Testis (tissue), 3 donors: ENCODE measurements around the gene PML. TPM values are rescaled to one million over a fixed set of nuclear protein-coding genes. Genes with fewer than 3 reads are reported as not detected.
A peak's percentile ranks its signal among the peaks of the same experiment; 100 is the strongest.

ENCODE experiments used
- DNase-seq: peaks from one replicate; pipeline ENCODE4 v3.0.0-alpha.2; 2019
- H3K27ac ChIP-seq, 2 donors: fragments of 200-600 bp; sonication (generic); one replicate each; pipeline ENCODE4 v1.5.1; 2019
- H3K27me3 ChIP-seq: fragments of 200-600 bp; sonication (generic); one replicate; pipeline ENCODE4 v1.5.1; 2019
- H3K36me3 ChIP-seq: fragments of 200-600 bp; sonication (generic); one replicate; pipeline ENCODE4 v1.5.1; 2017; ENCODE audit warnings: low read depth; ENCODE audit errors: missing control alignments
- H3K4me1 ChIP-seq: fragments of 200-600 bp; sonication (generic); one replicate; pipeline ENCODE4 v1.5.1; 2019
- H3K4me3 ChIP-seq, 2 donors: fragments of 200-600 bp; sonication (generic); one replicate each; pipeline ENCODE4 v1.5.1; 2017 to 2019
- H3K9me3 ChIP-seq: fragments of 200-600 bp; sonication (generic); one replicate; pipeline ENCODE4 v1.5.1; 2017
- CTCF ChIP-seq, 3 experiments: fragments of 450-650 bp in 2 of 3; fragments of 200-600 bp in 1 of 3; sonication (generic) in 1 of 3; IDR thresholded peaks; one replicate each; pipeline ENCODE4 v1.5.1; 2016 to 2019; ENCODE audit warnings: antibody characterized with exemption in 3 of 3, mild to moderate bottlenecking in 2 of 3, moderate library complexity in 1 of 3
- POLR2A ChIP-seq: fragments of 450-650 bp; IDR thresholded peaks from one replicate; pipeline ENCODE4 v1.6.1; 2017; ENCODE audit warnings: antibody characterized with exemption, mild to moderate bottlenecking, moderate library complexity
- WGBS, 2 donors: methylation state at CpG; one replicate each; pipeline ENCODE4 v1.1.5; 2018; 5-methylcytosine and 5-hydroxymethylcytosine counted together
- intact Hi-C: fragments of 100-400 bp; cut with DNase I; formaldehyde crosslinking; loops from one replicate; pipeline ENCODE4 v1.15.1; 2023; ENCODE audit warnings: low total_unique reads
- polyA plus RNA-seq: library from polyadenylated mRNA; stranded (reverse); fragments of 350-450 nt; fragmentation: Illumina TruSeq; extraction: RNeasy Lipid Tissue Mini Kit (QIAGEN cat#74804); gene quantifications from one replicate; pipeline ENCODE4 v1.2.3, GENCODE V29; 2014; ENCODE audit warnings: low read depth, low replicate concordance; ENCODE audit not compliant: insufficient read depth
- total RNA-seq, 2 donors: library from RNA; depleted of rRNA; stranded (reverse); fragments of >200 nt; gene quantifications; one replicate each; pipeline ENCODE4 v1.2.3, GENCODE V29; 2016

PML gene
- total and polyA plus RNA-seq, 3 donors from 2014 or later, result 20.9 to 59.5 (median 53.9) TPM

- Histone ChIP-seq H3K27ac (no peak overlapping the region), H3K4me1 (peaks cover 48% of the 10 kb centered on the region), H3K9me3 (no peaks in the 10 kb centered on the region), H3K36me3 (no peaks in the 10 kb centered on the region), H3K4me3 (no peak overlapping the region), H3K27me3 (no peaks in the 10 kb centered on the region)
- TF ChIP-seq CTCF (IDR thresholded peaks at IDR 0.05) (no peak), POLR2A (no peak)
- WGBS, 2 donors, result 83 to 86% methylated on average over 8 to 10 of the region's 10 CpGs
- intact Hi-C loops, result no loop called here
- no peak for DNase-seq
Observed at GRCh38 chr15:73993211-73993994, 1.1 kb upstream of the PML start.

GRCh38 chr15:73994912-73995622, 551 bp downstream of the PML start:
- intact Hi-C loops, result no loop called here
- H3K4me1 ChIP-seq, result peaks cover 41% of the 10 kb centered on the region
- H3K27me3 ChIP-seq, result no peaks in the 10 kb centered on the region
- H3K36me3 ChIP-seq, result no peaks in the 10 kb centered on the region
- 1% methylated on average over 18 of the region's 18 CpGs for WGBS, 2 donors
- peak overlapping the region; percentile 71 to 98 for H3K4me3 ChIP-seq
- DNase-seq, result no peak
- H3K27ac ChIP-seq, result peak overlapping the region; percentile 92
- TF ChIP-seq CTCF (IDR thresholded peaks at IDR 0.05) (no peak), POLR2A (no peak)
- H3K9me3 ChIP-seq, result no peaks in the 10 kb centered on the region

- no peak for DNase-seq
- H3K9me3 ChIP-seq, result no peaks in the 10 kb centered on the region
- no peaks in the 10 kb centered on the region for H3K36me3 ChIP-seq
- no peak for TF ChIP-seq CTCF (IDR thresholded peaks at IDR 0.05)
- no peak for TF ChIP-seq POLR2A
- WGBS, 2 donors, result 44 to 52% methylated on average over 2 of the region's 2 CpGs
- H3K4me1 ChIP-seq, result peaks cover 29% of the 10 kb centered on the region
- peak overlapping the region in 1 of 2 donors; percentile 98 for H3K4me3 ChIP-seq
- H3K27me3 ChIP-seq, result no peaks in the 10 kb centered on the region
- peak overlapping the region; percentile 92 for H3K27ac ChIP-seq
- intact Hi-C loops, result no loop called here
Observed at GRCh38 chr15:73996267-73996666, 1.8 kb downstream of the PML start.

- Histone ChIP-seq H3K4me1 (peaks cover 25% of the 10 kb centered on the region), H3K9me3 (no peaks in the 10 kb centered on the region), H3K27me3 (no peaks in the 10 kb centered on the region), H3K36me3 (no peaks in the 10 kb centered on the region), H3K4me3 (peak overlapping the region in 1 of 2 donors; percentile 6), H3K27ac (peak overlapping the region in 1 of 2 donors; percentile 92)
- intact Hi-C loops, result no loop called here
- TF ChIP-seq CTCF (IDR thresholded peaks at IDR 0.05), result no peak
- TF ChIP-seq POLR2A, result no peak
- WGBS, 2 donors, result 23 to 36% methylated on average over 5 of the region's 5 CpGs
- no peak for DNase-seq
Observed at GRCh38 chr15:73996939-73997338, 2.4 kb downstream of the PML start.
